Measurements from ENCODE around the gene NKAIN2. TPM values are rescaled to one million over a fixed set of nuclear protein-coding genes. Genes with fewer than 3 reads are reported as not detected.
A peak's percentile ranks its signal among the peaks of the same experiment; 100 is the strongest.

Gene NKAIN2
- total and polyA plus RNA-seq, 4 donors: 16.3 to 67.0 (median 49.9) TPM

DNA sequence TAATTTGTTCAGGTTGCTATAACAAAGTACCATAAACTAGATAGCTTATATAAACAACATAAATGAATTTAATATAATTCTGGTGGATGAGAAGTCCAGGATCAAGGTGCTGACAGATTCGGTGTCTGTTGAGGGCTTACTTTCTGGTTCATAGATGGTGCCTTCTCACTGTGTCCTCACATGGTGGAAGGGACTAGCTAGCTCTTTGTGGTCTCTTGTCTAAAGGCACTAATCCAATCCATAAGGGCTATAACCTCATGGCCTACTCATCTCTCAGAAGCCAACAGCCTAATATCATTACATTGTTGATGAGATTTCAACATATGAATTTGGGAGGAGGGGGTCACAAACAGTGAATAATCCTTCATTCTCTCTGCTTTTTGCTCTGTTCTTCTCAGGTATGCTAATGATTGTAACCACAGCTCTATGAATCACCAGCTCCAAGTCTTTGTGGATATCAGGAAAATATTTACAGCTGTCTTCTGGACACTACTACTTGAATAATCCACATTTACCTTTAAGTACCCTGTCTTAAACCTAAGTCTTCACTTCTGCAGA lies 122.3 kb downstream of the NKAIN2 start:
- no peak overlapping the region for H3K4me3 ChIP-seq (ENCODE audit: low read depth, low read length)
- no peaks in the 10 kb centered on the region for H3K9me3 ChIP-seq (ENCODE audit: control insufficient read depth, insufficient read depth, low read length)
- H3K36me3 ChIP-seq (ENCODE audit: control insufficient read depth, insufficient read depth, low read length): no peaks in the 10 kb centered on the region
- no peak for DNase-seq (ENCODE audit: low read depth in 4 of 6, low spot score in 6 of 6)
- H3K27ac ChIP-seq (ENCODE audit: low read depth, low read length): no peak overlapping the region
- whole genome bisulfite sequencing (ENCODE audit: insufficient coverage): no CpG with 5 or more reads among the region's 1 CpG
- H3K4me1 ChIP-seq (ENCODE audit: control insufficient read depth, insufficient read depth, low read length): no peaks in the 10 kb centered on the region
- H3K27me3 ChIP-seq (ENCODE audit: control insufficient read depth, insufficient read depth, low read length): no peaks in the 10 kb centered on the region

DNA sequence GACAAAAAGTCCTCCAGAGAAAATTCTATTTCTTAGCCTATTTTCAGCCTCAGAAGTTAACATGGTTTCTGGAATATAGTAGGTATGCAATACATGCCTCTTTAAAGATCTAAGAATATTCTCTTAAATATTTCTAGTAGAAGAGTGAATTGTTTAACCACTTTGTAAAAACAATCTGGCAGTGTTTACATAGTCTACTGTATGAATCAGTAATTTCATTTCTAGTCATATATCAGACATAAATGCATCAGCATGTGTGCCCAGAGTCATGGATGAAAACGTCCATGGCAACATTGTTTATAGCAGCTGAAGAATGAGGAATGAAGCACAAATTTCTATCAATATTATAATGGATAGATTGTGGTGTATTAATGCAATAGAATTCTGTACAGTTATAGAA lies 124.9 kb downstream of the NKAIN2 start:
- no CpG with 5 or more reads among the region's 1 CpG for WGBS (ENCODE audit: insufficient coverage)
- Histone ChIP-seq H3K27ac (ENCODE audit: low read depth, low read length) (no peak overlapping the region), H3K4me3 (ENCODE audit: low read depth, low read length) (no peak overlapping the region), H3K4me1 (ENCODE audit: control insufficient read depth, insufficient read depth, low read length) (no peaks in the 10 kb centered on the region), H3K9me3 (ENCODE audit: control insufficient read depth, insufficient read depth, low read length) (no peaks in the 10 kb centered on the region), H3K36me3 (ENCODE audit: control insufficient read depth, insufficient read depth, low read length) (no peaks in the 10 kb centered on the region), H3K27me3 (ENCODE audit: control insufficient read depth, insufficient read depth, low read length) (no peaks in the 10 kb centered on the region)
- no peak for DNase-seq (ENCODE audit: low read depth in 4 of 6, low spot score in 6 of 6)

DNA sequence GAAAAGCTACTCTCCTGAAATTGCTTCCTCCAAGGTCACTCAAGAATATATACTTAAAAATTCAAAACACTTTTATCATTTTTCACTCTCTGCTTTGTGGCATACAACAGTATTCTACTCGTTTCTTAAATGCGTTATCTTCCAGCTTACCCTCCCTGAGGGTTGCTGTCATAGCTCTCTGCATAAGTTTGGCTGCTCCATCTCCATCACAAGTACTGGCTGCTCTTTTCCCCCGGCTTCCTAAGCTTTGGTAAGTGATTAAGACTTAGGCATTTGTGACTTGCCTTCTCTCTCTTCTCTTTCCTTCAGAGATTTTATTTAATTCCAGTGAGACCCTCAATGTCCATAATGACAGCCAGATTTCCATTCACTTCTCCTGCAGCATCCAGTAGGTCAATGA lies 128.3 kb downstream of the NKAIN2 start:
- Histone ChIP-seq H3K27me3 (ENCODE audit: control insufficient read depth, insufficient read depth, low read length) (no peaks in the 10 kb centered on the region), H3K36me3 (ENCODE audit: control insufficient read depth, insufficient read depth, low read length) (no peaks in the 10 kb centered on the region), H3K4me3 (ENCODE audit: low read depth, low read length) (no peak overlapping the region), H3K27ac (ENCODE audit: low read depth, low read length) (no peak overlapping the region), H3K9me3 (ENCODE audit: control insufficient read depth, insufficient read depth, low read length) (no peaks in the 10 kb centered on the region), H3K4me1 (ENCODE audit: control insufficient read depth, insufficient read depth, low read length) (no peaks in the 10 kb centered on the region)
- DNase-seq (ENCODE audit: low read depth in 4 of 6, low spot score in 6 of 6): no peak
- WGBS (ENCODE audit: insufficient coverage): 88% methylated on average over 2 of the region's 3 CpGs

DNA sequence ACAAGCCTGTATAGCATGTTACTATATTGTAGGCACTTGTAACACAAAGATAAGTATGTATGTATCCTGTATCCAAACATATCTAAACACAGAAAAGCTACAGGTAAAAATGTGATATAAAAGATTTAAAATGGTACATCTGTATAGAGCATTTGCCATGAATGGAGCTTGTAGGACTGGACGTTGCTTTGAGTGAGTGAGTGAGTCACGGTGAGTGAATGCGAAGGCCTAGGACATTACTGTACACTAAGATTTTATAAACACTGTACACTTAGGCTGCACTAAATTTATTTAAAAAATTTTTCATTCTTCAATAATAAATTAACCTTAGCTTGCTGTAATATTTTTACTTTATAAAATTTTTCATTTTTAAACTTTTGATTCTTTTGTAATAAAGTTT lies 136.9 kb downstream of the NKAIN2 start:
- Histone ChIP-seq H3K27me3 (ENCODE audit: control insufficient read depth, insufficient read depth, low read length) (no peaks in the 10 kb centered on the region), H3K4me1 (ENCODE audit: control insufficient read depth, insufficient read depth, low read length) (no peaks in the 10 kb centered on the region), H3K4me3 (ENCODE audit: low read depth, low read length) (no peak overlapping the region), H3K27ac (ENCODE audit: low read depth, low read length) (no peak overlapping the region), H3K36me3 (ENCODE audit: control insufficient read depth, insufficient read depth, low read length) (no peaks in the 10 kb centered on the region), H3K9me3 (ENCODE audit: control insufficient read depth, insufficient read depth, low read length) (no peaks in the 10 kb centered on the region)
- DNase-seq (ENCODE audit: low read depth in 4 of 6, low spot score in 6 of 6): no peak
- no CpG with 5 or more reads among the region's 3 CpGs for WGBS (ENCODE audit: insufficient coverage)

DNA sequence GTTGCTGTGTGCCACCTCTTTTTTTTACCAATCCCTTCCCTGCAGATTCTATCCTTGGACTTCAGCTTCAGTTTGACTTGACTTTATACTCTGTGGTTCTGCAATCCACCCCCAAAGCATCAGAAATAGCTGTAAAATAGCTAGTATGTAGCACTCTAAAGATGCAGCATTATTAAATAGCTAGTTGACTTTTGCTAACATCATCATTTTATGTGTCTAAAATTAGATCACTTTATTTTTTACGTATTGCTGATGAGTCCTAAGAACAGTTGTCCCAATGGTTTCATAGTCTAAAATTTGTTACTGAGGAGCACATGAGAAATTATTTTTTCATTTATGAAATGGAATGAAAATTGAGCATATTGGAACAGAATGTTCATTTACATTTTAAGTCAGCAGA lies 138.2 kb downstream of the NKAIN2 start:
- no CpG with 5 or more reads among the region's 1 CpG for whole genome bisulfite sequencing (ENCODE audit: insufficient coverage)
- Histone ChIP-seq H3K9me3 (ENCODE audit: control insufficient read depth, insufficient read depth, low read length) (no peaks in the 10 kb centered on the region), H3K4me1 (ENCODE audit: control insufficient read depth, insufficient read depth, low read length) (no peaks in the 10 kb centered on the region)

DNA sequence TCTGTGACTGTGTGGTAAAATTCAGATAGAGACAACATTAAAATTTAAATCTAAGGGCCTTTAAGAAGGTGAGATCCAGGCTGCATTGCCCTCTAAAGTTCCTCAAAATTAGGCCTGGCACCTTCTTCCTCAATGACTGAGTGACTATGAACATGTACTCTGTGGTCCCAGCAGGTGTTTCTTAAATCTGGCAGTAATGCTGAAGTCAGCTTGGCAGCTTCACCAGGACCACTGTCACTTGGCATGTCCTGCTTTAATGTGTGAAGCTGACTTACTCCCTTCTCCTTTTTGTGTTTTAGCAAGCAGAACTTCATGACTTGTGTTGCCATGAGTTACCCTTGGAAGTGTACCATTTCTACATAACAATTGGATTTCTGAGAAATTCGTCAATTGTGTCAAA lies 141.7 kb downstream of the NKAIN2 start:
- H3K4me3 ChIP-seq (ENCODE audit: low read depth, low read length): no peak overlapping the region
- no peaks in the 10 kb centered on the region for H3K27me3 ChIP-seq (ENCODE audit: control insufficient read depth, insufficient read depth, low read length)
- H3K4me1 ChIP-seq (ENCODE audit: control insufficient read depth, insufficient read depth, low read length): no peaks in the 10 kb centered on the region
- peaks cover 9% of the 10 kb centered on the region for H3K9me3 ChIP-seq (ENCODE audit: control insufficient read depth, insufficient read depth, low read length)
- no CpG with 5 or more reads among the region's 1 CpG for WGBS (ENCODE audit: insufficient coverage)
- no peaks in the 10 kb centered on the region for H3K36me3 ChIP-seq (ENCODE audit: control insufficient read depth, insufficient read depth, low read length)
- no peak overlapping the region for H3K27ac ChIP-seq (ENCODE audit: low read depth, low read length)
- peak in 2 of 6 donors; percentile 13 to 56 for DNase-seq (ENCODE audit: low read depth in 4 of 6, low spot score in 6 of 6)

More for the DNA sequence above, 138.2 kb downstream of the NKAIN2 start:
- Histone ChIP-seq H3K36me3 (ENCODE audit: control insufficient read depth, insufficient read depth, low read length) (no peaks in the 10 kb centered on the region), H3K4me3 (ENCODE audit: low read depth, low read length) (no peak overlapping the region), H3K27ac (ENCODE audit: low read depth, low read length) (no peak overlapping the region), H3K27me3 (ENCODE audit: control insufficient read depth, insufficient read depth, low read length) (no peaks in the 10 kb centered on the region)
- DNase-seq (ENCODE audit: low read depth in 4 of 6, low spot score in 6 of 6): no peak

DNA sequence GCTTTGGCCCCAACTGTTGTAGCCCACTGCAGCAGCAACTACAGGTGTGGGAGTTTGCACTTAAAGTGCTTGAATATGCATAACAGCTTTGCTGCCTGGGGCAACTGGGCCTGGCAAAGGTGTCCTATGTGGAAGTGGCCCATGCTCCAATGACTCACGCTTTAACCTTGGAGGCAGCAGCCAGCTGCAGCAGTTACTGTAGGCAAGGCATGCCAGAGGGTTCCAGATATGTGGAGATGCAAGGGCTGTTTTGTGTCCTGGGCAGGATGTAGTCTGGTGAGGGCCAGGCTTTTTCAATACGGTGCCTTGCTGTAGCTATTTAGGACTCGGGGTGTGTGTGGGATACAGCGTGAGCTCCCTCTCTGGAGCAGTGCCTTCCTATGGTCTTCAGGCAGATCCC lies 150.3 kb downstream of the NKAIN2 start:
- Histone ChIP-seq H3K9me3 (ENCODE audit: control insufficient read depth, insufficient read depth, low read length) (peaks cover 12% of the 10 kb centered on the region), H3K27me3 (ENCODE audit: control insufficient read depth, insufficient read depth, low read length) (no peaks in the 10 kb centered on the region), H3K36me3 (ENCODE audit: control insufficient read depth, insufficient read depth, low read length) (no peaks in the 10 kb centered on the region), H3K4me3 (ENCODE audit: low read depth, low read length) (no peak overlapping the region), H3K4me1 (ENCODE audit: control insufficient read depth, insufficient read depth, low read length) (no peaks in the 10 kb centered on the region), H3K27ac (ENCODE audit: low read depth, low read length) (no peak overlapping the region)
- 100% methylated on average over 4 of the region's 4 CpGs for WGBS (ENCODE audit: insufficient coverage)
- DNase-seq (ENCODE audit: low read depth in 4 of 6, low spot score in 6 of 6): no peak

DNA sequence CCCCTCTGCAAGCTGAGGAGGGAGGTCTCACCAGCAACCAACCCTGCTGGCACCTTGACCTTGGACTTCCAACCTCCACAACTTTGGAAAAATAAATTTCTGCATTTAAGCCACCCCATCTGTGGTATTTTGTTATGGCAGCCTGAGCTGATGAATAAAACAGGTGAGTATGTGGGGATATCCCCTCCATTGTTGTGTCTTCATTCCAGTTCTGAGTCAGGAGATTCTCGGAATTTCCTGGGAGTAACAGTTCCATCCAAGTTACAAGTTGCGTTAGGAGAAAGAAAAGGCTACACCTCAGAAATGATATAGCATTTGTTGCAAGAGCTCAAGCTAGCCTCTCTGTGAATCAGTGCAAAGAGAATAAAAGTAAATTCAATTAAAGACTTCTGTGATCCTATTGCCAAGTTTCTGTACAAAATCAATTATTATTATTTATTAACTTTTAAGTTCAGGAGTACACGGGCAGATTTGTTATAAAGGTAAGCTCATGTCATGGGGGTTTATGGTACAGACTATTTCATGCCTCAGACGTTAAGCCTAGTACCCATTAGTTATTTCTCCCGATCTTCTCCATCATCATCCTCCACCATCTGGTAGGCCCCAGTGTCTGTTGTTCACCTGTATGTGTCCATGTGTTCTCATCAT lies 153.0 kb downstream of the NKAIN2 start:
- no peak overlapping the region for H3K27ac ChIP-seq (ENCODE audit: low read depth, low read length)
- 100% methylated on average over 1 of the region's 5 CpGs for WGBS (ENCODE audit: insufficient coverage)

DNA sequence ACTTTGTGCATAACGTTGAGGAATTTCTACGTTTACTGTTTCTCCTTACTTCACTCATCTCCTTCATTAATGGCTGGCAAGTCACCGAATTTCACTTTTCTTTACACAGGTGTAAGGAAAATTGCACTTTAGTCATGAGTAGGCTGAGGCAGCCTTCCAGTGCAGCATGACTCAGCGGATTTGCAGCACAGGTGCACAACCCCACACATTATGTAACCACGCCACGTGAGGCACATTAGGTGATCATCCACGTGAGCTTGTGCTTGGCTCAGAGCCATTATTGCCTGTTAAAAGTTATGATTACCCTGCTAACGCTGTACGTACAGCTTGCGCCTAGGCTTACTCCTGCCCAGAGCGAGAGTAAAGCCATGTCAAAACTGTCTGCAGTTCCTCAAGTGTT lies 158.8 kb downstream of the NKAIN2 start:
- Histone ChIP-seq H3K36me3 (ENCODE audit: control insufficient read depth, insufficient read depth, low read length) (no peaks in the 10 kb centered on the region), H3K4me1 (ENCODE audit: control insufficient read depth, insufficient read depth, low read length) (no peaks in the 10 kb centered on the region), H3K9me3 (ENCODE audit: control insufficient read depth, insufficient read depth, low read length) (no peaks in the 10 kb centered on the region), H3K27me3 (ENCODE audit: control insufficient read depth, insufficient read depth, low read length) (no peaks in the 10 kb centered on the region), H3K27ac (ENCODE audit: low read depth, low read length) (no peak overlapping the region), H3K4me3 (ENCODE audit: low read depth, low read length) (no peak overlapping the region)
- WGBS (ENCODE audit: insufficient coverage): 81% methylated on average over 10 of the region's 11 CpGs
- DNase-seq (ENCODE audit: low read depth in 4 of 6, low spot score in 6 of 6): peak in 1 of 6 donors; percentile 54

More for the DNA sequence above, 153.0 kb downstream of the NKAIN2 start:
- Histone ChIP-seq H3K27me3 (ENCODE audit: control insufficient read depth, insufficient read depth, low read length) (no peaks in the 10 kb centered on the region), H3K4me1 (ENCODE audit: control insufficient read depth, insufficient read depth, low read length) (no peaks in the 10 kb centered on the region), H3K36me3 (ENCODE audit: control insufficient read depth, insufficient read depth, low read length) (no peaks in the 10 kb centered on the region), H3K9me3 (ENCODE audit: control insufficient read depth, insufficient read depth, low read length) (peaks cover 3% of the 10 kb centered on the region), H3K4me3 (ENCODE audit: low read depth, low read length) (no peak overlapping the region)
- DNase-seq (ENCODE audit: low read depth in 4 of 6, low spot score in 6 of 6): no peak

DNA sequence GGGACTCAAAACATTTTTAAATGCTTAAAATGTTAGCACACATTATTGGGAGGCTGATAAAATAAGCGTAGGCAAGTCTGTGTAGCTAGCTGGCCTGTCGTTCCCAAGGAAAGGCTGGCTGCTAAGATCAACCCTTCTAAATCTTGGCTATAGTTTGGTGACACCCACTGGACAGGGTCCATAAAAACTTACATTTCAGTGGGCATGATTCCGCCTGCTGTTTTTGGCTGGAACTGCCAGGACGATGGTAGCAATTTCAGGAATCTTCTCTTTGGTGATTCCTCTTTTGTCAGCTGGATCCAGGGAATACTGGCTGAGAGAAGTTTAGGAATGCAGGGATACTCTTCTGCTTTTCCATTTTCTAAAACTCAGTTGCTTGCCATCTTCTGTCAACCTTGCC lies 162.2 kb downstream of the NKAIN2 start:
- 36% methylated on average over 4 of the region's 4 CpGs for WGBS (ENCODE audit: insufficient coverage)
- peak in 3 of 6 donors; percentile 15 to 60 (median 50) for DNase-seq (ENCODE audit: low read depth in 4 of 6, low spot score in 6 of 6)
- no peaks in the 10 kb centered on the region for H3K36me3 ChIP-seq (ENCODE audit: control insufficient read depth, insufficient read depth, low read length)
- no peaks in the 10 kb centered on the region for H3K27me3 ChIP-seq (ENCODE audit: control insufficient read depth, insufficient read depth, low read length)
- H3K27ac ChIP-seq (ENCODE audit: low read depth, low read length): no peak overlapping the region
- peaks cover 4% of the 10 kb centered on the region for H3K4me1 ChIP-seq (ENCODE audit: control insufficient read depth, insufficient read depth, low read length)
- H3K9me3 ChIP-seq (ENCODE audit: control insufficient read depth, insufficient read depth, low read length): no peaks in the 10 kb centered on the region
- no peak overlapping the region for H3K4me3 ChIP-seq (ENCODE audit: low read depth, low read length)

All from spinal cord (tissue), 10 donors.